HS-27A (cell line): ENCODE measurements around the gene ANXA10.
"Not testable (repeated sequence)": the region's sequence is repeated elsewhere in the genome, so short reads cannot be mapped to it uniquely, and the experiment has no call there.

Experiments used
- DNase-seq: peaks from one replicate; pipeline ENCODE4 v3.0.0-alpha.2; 2012; ENCODE audit warnings: low read depth, missing footprints

ANXA10 gene

GRCh38 chr4:168092176-168092712, at the start of gene ANXA10:
ANXA10 (plus strand) TSS chr4:168092537; CDS start chr4:168092701, 164 bp downstream.
- no peak for DNase-seq

GRCh38 chr4:168045354-168045753, 47.0 kb upstream of the ANXA10 start:
- DNase-seq: no peak

- no peak for DNase-seq
Measured at GRCh38 chr4:168050002-168050401, 42.3 kb upstream of the ANXA10 start.

- DNase-seq: no peak
Measured at GRCh38 chr4:168051526-168051925, 40.8 kb upstream of the ANXA10 start.

GRCh38 chr4:168057412-168057811, 34.9 kb upstream of the ANXA10 start:
- DNase-seq: no peak

GRCh38 chr4:168059251-168059650, 33.1 kb upstream of the ANXA10 start:
- DNase-seq: no peak

GRCh38 chr4:168063031-168063430, 29.3 kb upstream of the ANXA10 start:
- no peak for DNase-seq

- no peak for DNase-seq
Measured at GRCh38 chr4:168070903-168071302, 21.4 kb upstream of the ANXA10 start.

GRCh38 chr4:168071304-168071703, 21.0 kb upstream of the ANXA10 start:
- no peak for DNase-seq

GRCh38 chr4:168074861-168075260, 17.5 kb upstream of the ANXA10 start:
- DNase-seq: no peak

GRCh38 chr4:168076989-168077725, 15.2 kb upstream of the ANXA10 start:
- DNase-seq: peak; percentile 15

GRCh38 chr4:168077726-168078239, 14.6 kb upstream of the ANXA10 start:
- DNase-seq: no peak

GRCh38 chr4:168082379-168082778, 10.0 kb upstream of the ANXA10 start:
- DNase-seq: no peak

GRCh38 chr4:168095776-168096406, 3.6 kb downstream of the ANXA10 start:
- no peak for DNase-seq

- no peak for DNase-seq
Measured at GRCh38 chr4:168096407-168096784, 4.1 kb downstream of the ANXA10 start.

- DNase-seq: no peak
Measured at GRCh38 chr4:168097161-168097560, 4.8 kb downstream of the ANXA10 start.

GRCh38 chr4:168098248-168098717, 5.9 kb downstream of the ANXA10 start:
- no peak for DNase-seq

- no peak for DNase-seq
Measured at GRCh38 chr4:168099195-168099594, 6.9 kb downstream of the ANXA10 start.

GRCh38 chr4:168101026-168101425, 8.7 kb downstream of the ANXA10 start:
- no peak for DNase-seq

- no peak for DNase-seq
Measured at GRCh38 chr4:168102403-168102802, 10.1 kb downstream of the ANXA10 start.

- no peak for DNase-seq
Measured at GRCh38 chr4:168109527-168109926, 17.2 kb downstream of the ANXA10 start.

- not testable (repeated sequence) for DNase-seq
Measured at GRCh38 chr4:168113059-168113458, 20.7 kb downstream of the ANXA10 start.

GRCh38 chr4:168118116-168118655, 25.8 kb downstream of the ANXA10 start:
- no peak for DNase-seq
